ENCODE data around the gene RAB28. TPM values are rescaled to one million over a fixed set of nuclear protein-coding genes. Genes with fewer than 3 reads are reported as not detected.

The RAB28 gene
- total and polyA plus RNA-seq, 2 of the 8 experiments (the other 6 are each of a cell fraction or from before 2014, with no cell fraction given): 16.0 to 18.7 TPM

GRCh38 chr4:13331827-13332226, 152.3 kb downstream of the RAB28 start:
- Histone ChIP-seq H3K14ac (ENCODE audit: insufficient read length) (no peak overlapping the region), H3K79me2 (ENCODE audit: control insufficient read depth in 1 of 2, insufficient read depth in 2 of 2, low read length in 2 of 2) (no peaks in the 10 kb centered on the region), H2BK12ac (ENCODE audit: low read depth, low read length) (no peak overlapping the region), H3K56ac (replicated peaks; ENCODE audit: insufficient read length, low read depth, low read length) (no peak overlapping the region), H4K91ac (replicated peaks; ENCODE audit: insufficient read length, low read length) (no peak overlapping the region), H2AK5ac (ENCODE audit: low read depth, low read length) (no peak overlapping the region), H3K9ac (replicated peaks in 1 of 4; ENCODE audit: extremely low read depth in 1 of 4, low read depth in 3 of 4, low read length in 3 of 4) (no peak overlapping the region), H3K27me3 (replicated peaks in 1 of 4; ENCODE audit: control insufficient read depth in 3 of 4, extremely low read depth in 1 of 4, insufficient read depth in 3 of 4, low read length in 3 of 4) (no peaks in the 10 kb centered on the region), H3K23me2 (ENCODE audit: low read depth, low read length) (no peaks in the 10 kb centered on the region), H3K36me3 (ENCODE audit: control insufficient read depth in 2 of 4, insufficient read depth in 4 of 4, low read length in 3 of 4) (no peaks in the 10 kb centered on the region), H3K79me1 (ENCODE audit: low read depth, low read length) (no peaks in the 10 kb centered on the region), H3K27ac (ENCODE audit: low read depth, low read length) (no peak overlapping the region), H3K4me1 (replicated peaks in 1 of 4; ENCODE audit: control insufficient read depth in 3 of 4, insufficient read depth in 4 of 4, low read length in 3 of 4) (no peaks in the 10 kb centered on the region), H3K9me3 (ENCODE audit: insufficient read depth in 2 of 2, low read depth in 1 of 2, low read length in 1 of 2) (no peaks in the 10 kb centered on the region), H2BK15ac (ENCODE audit: low read length) (no peak overlapping the region), H3K4me3 (ENCODE audit: extremely low read depth in 1 of 4, insufficient read depth in 2 of 4, low read depth in 3 of 4, low read length in 4 of 4) (no peak overlapping the region), H2BK5ac (ENCODE audit: low read depth, low read length) (no peak overlapping the region), H3K23ac (ENCODE audit: insufficient read length) (no peak overlapping the region), H2AFZ (ENCODE audit: low read length) (no peak overlapping the region), H4K5ac (ENCODE audit: insufficient read length, low read depth, low read length) (no peak overlapping the region), H2BK20ac (ENCODE audit: low read length) (no peak overlapping the region), H3K4ac (replicated peaks; ENCODE audit: insufficient read length, low read depth, low read length) (no peak overlapping the region), H4K20me1 (replicated peaks in 1 of 2; ENCODE audit: control insufficient read depth in 1 of 2, insufficient read depth in 2 of 2, low read length in 2 of 2) (no peaks in the 10 kb centered on the region), H2BK120ac (replicated peaks; ENCODE audit: low read depth, low read length) (no peak overlapping the region), H3K18ac (ENCODE audit: extremely low read depth, low read length) (no peak overlapping the region), H4K8ac (ENCODE audit: extremely low read depth, insufficient read depth, low read length) (no peak overlapping the region), H3K4me2 (ENCODE audit: insufficient read depth in 1 of 2, low read depth in 2 of 2, low read length in 2 of 2) (no peak overlapping the region)
- POLR2A ChIA-PET (ENCODE audit: partially characterized antibody): no interaction called here
- CTCF ChIA-PET (ENCODE audit: partially characterized antibody): no interaction called here
- no peak for TF ChIP-seq TAF7 (optimal IDR thresholded peaks at IDR 0.05; ENCODE audit: borderline replicate concordance, low read depth, low read length)
- no peak for DNase-seq (ENCODE audit: low read depth in 1 of 2, low spot score in 2 of 2)
- FAIRE-seq: no peak
- 95% methylated on average over 4 of the region's 4 CpGs; no CpG with 5 or more reads in 1 of the 2 experiments for WGBS, 2 experiments (ENCODE audit: extremely low coverage in 1 of 2, insufficient coverage in 1 of 2, insufficient read length in 1 of 2, insufficient replicate concordance in 2 of 2, low coverage in 1 of 2, low lambda C conversion rate in 2 of 2, missing lambda C conversion rate in 1 of 2)

Data from H1 (cell line).